HG03175 (cell line): Measurements from ENCODE around the gene AGBL3.
"Not testable (repeated sequence)": the region's sequence is repeated elsewhere in the genome, so short reads cannot be mapped to it uniquely, and the experiment has no call there.

Source experiments
- ATAC-seq: cut with Tn5 transposase; IDR thresholded peaks from one replicate; pipeline ENCODE4 v1.9.1; 2021; ENCODE audit warnings: mild to moderate bottlenecking, moderate library complexity; ENCODE audit not compliant: unreplicated experiment

Gene AGBL3

DNA sequence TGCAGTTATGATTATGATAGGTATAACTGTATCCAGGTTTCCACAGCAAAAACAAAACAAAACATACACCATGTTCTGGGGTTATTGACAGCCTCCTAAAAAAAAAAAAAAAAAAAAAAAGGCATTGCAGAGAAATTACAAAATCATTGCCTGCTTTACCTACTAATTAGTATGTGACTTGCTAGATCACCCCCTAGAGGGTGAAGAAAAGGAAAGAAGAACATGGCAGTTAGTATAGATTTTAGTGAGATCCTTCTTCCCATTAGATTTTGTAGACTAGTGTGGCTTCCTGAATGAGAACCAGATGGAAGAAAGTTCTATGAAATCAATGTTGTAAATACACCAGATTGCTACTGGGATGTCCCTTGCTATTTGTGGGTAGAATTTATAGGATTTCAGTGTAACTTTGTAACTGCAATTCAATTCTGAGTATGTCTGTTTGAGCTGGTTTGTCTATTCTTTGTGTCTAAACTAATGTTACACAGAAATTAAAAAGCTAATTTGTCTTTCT is 24.0 kb upstream of the AGBL3 start:
- ATAC-seq = no peak

- no peak for ATAC-seq
Measured at GRCh38 chr7:134963036-134963435, 23.3 kb upstream of the AGBL3 start.

DNA sequence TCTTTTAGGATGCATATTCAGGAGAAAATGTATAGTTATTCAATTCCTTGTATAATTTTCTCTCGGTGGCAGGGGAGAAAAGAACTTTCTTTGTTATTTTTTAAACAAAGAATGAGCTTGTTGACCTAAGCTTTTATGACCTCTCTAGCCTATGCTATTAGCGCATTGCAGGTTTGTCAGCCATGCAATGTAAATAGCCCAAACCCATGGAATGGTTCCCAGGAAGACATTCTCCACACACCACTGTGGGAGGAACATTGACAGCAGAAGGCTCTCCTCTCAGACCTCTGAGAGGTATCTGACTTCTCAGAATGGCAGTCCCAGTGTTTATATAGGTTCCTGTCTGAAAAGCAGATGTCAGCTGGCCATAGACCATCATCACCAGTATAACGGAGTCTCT is 19.6 kb upstream of the AGBL3 start:
- no peak for ATAC-seq

- ATAC-seq = no peak
Measured at GRCh38 chr7:134968110-134968509, 18.2 kb upstream of the AGBL3 start.

- ATAC-seq = not testable (repeated sequence)
Measured at GRCh38 chr7:134981645-134982044, 4.7 kb upstream of the AGBL3 start.

GRCh38 chr7:134985894-134986362 is 380 bp upstream of the AGBL3 start:
- peak; percentile 63 for ATAC-seq

- no peak for ATAC-seq
Measured at GRCh38 chr7:134988161-134988560, 1.9 kb downstream of the AGBL3 start.

GRCh38 chr7:134991469-134992339 is 5.4 kb downstream of the AGBL3 start:
- ATAC-seq = no peak

- ATAC-seq = peak; percentile 78
Measured at GRCh38 chr7:134992626-134993179, 6.4 kb downstream of the AGBL3 start.

GRCh38 chr7:134993877-134994456 is 7.7 kb downstream of the AGBL3 start:
- ATAC-seq = no peak

DNA sequence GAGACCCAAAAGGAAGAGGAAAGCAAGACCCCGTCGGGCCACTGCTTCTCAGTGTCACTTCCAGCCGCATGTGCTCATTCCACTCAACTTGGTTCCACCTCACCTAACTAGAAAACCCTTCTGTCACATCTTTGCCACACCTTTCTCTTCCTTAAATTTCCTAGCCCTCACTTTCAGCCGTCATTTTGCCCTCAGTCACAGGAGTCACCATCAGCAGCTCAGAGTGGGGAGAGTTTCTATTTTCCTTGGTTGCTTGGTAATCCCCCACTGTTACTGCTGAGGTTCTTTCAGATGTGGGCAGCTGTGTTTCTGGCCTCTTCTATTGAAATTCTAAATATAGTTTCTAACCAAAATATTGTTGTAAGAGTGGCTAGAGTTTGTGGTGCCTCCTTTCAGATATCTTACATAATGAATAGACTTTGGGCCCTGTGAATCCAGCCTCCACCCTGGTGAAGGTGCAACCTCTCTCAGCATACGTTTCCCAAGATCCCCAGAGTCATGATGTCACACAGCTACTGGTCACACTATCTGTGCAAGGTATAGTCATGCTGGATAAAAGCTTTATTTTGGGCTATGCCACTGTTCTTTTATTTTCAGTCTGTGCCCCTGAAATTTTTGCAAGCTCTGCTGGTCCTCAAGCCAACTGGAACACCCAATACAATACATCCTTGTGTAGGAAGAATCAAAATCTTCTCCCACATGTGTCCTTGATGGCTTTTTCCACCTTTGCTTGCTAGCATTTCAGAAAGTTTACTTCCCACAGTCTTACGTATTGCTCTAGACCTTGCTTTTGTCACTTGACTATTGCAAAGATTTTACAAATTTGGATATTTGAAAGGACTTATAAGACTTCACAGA is 9.2 kb downstream of the AGBL3 start:
- ATAC-seq = peak; percentile 44

DNA sequence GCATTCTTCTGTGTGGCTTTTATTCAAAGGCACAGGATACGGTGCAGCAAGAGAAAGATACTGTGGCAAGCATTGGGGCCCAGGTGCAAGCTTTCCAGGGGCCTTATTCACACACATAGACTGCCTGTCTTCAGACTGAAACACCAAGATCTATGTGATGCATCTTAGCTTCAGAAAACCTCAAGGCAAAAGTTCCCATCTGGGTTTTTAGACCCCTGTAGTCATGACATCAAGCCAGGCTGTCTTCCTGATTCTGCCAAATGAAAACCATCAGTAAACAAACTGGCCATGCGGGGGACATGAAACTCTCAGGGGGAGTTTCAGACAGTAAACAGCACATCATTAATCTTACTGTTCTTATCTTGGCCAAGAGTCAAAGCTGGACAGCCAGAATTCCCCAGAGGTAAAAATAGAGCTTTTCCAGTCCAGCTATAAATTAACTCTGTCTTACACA is 9.8 kb downstream of the AGBL3 start:
- ATAC-seq = peak; percentile 24

DNA sequence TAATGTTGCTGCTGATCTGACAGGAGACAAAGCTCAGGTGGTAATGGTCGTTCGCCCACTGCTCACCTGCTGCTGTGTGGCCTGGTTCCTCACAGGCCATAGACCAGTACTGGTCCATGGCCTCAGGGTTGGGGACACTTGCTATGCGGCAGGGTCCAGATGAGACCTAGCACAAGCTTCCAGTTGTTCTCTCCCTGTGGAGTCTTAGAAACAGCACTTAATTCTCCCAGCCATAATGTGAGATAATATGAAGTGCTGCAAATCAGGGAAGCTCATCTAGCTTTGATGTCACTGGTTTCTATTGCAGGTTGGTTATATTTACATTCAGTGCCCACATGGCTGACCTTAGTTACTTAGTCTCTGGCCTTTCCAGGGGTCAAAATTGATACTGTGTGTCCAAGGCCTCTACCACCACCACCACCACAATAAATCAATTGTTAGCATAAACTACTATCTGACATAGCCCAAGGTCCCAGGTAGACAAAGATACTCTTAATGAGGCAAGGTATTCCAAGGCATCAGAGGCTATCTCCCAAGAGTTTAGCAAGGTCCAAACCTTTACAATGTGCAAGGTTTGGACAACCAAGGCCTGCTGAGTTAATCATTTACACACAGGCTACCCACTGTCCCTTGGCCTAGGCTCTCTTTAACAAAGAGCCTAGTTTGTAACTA is 11.0 kb downstream of the AGBL3 start:
- ATAC-seq = no peak

- no peak for ATAC-seq
Measured at GRCh38 chr7:134999136-134999535, 12.8 kb downstream of the AGBL3 start.

GRCh38 chr7:135001390-135002165 is 15.3 kb downstream of the AGBL3 start:
- no peak for ATAC-seq

- no peak for ATAC-seq
Measured at GRCh38 chr7:135012229-135012628, 25.9 kb downstream of the AGBL3 start.

DNA sequence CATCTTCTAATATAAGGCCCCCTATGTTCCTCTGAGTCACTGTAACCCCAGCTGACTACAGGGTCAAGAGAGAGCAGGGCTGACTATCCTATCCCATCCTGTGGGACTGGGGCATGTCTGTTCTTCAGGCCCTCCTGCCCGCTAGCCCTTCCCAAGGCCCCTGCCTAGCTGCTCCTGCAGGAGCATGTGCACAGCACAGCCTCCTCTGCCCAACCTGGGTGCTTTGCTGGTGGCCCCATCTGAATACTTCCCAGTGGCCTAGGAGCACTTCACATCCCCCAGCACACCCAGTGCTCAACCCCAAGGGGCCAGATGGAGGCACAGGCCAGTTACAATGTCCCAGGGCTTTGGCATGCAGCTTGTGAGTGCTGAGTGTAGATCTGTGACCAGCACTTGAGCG is 37.3 kb downstream of the AGBL3 start:
- no peak for ATAC-seq

GRCh38 chr7:135035252-135035651 is 48.9 kb downstream of the AGBL3 start:
- ATAC-seq = no peak

- not testable (repeated sequence) for ATAC-seq
Measured at GRCh38 chr7:135067017-135067416, 80.7 kb downstream of the AGBL3 start.
